Limb (tissue), 2 donors: ENCODE measurements around the gene STAT4.
A peak's percentile ranks its signal among the peaks of the same experiment; 100 is the strongest.

Experiments
- DNase-seq, 2 donors: peaks; one replicate each; pipeline ENCODE4 v3.0.0-alpha.2; 2016; ENCODE audit errors: extremely low spot score in 2 of 2

The STAT4 gene

GRCh38 chr2:191015831-191016230 is 135.0 kb downstream of the STAT4 start:
- no peak for DNase-seq

- no peak for DNase-seq
Observed at GRCh38 chr2:191015239-191015638, 135.6 kb downstream of the STAT4 start.

GRCh38 chr2:191014653-191015020 is 136.2 kb downstream of the STAT4 start:
- DNase-seq, result no peak

- DNase-seq, result peak; percentile 96 to 98
Observed at GRCh38 chr2:191013932-191014652, 136.7 kb downstream of the STAT4 start, which contains the start of gene STAT1. TSS of gene STAT1 (minus strand) at chr2:191014171. CDS start at chr2:191010003, 4,168 bp downstream.

GRCh38 chr2:191013682-191013931 is 137.2 kb downstream of the STAT4 start:
- no peak for DNase-seq

- DNase-seq, result no peak
Observed at GRCh38 chr2:191012845-191013681, 137.7 kb downstream of the STAT4 start.

GRCh38 chr2:191012346-191012745 is 138.4 kb downstream of the STAT4 start:
- DNase-seq, result no peak

- no peak for DNase-seq
Observed at GRCh38 chr2:191010887-191011885, 139.6 kb downstream of the STAT4 start.

- DNase-seq, result no peak
Observed at GRCh38 chr2:191009541-191010374, 141.0 kb downstream of the STAT4 start.

- DNase-seq, result no peak
Observed at GRCh38 chr2:191008286-191008685, 142.5 kb downstream of the STAT4 start.

GRCh38 chr2:191006997-191007783 is 143.6 kb downstream of the STAT4 start:
- DNase-seq, result no peak

- no peak for DNase-seq
Observed at GRCh38 chr2:191006297-191006696, 144.5 kb downstream of the STAT4 start.

GRCh38 chr2:191003405-191004309 is 147.1 kb downstream of the STAT4 start:
- DNase-seq, result no peak

GRCh38 chr2:191001624-191002023 is 149.2 kb downstream of the STAT4 start:
- no peak for DNase-seq

GRCh38 chr2:191001032-191001431 is 149.8 kb downstream of the STAT4 start:
- no peak for DNase-seq

GRCh38 chr2:190999949-191000665 is 150.7 kb downstream of the STAT4 start:
- DNase-seq, result no peak

GRCh38 chr2:190999058-190999457 is 151.7 kb downstream of the STAT4 start:
- DNase-seq, result no peak

- no peak for DNase-seq
Observed at GRCh38 chr2:190997526-190998113, 153.2 kb downstream of the STAT4 start.
